Mesenchymal stem cell (in vitro differentiated cells and primary cell): ENCODE data around the gene VAPA.
"Not testable (repeated sequence)": the region's sequence is repeated elsewhere in the genome, so short reads cannot be mapped to it uniquely, and the experiment has no call there.

Source experiments
- DNase-seq: peaks from one replicate; pipeline ENCODE4 v3.0.0-alpha.2; 2013
- H2AFZ ChIP-seq: one replicate; pipeline ENCODE4 v1.6.1; 2013; ENCODE audit warnings: low read depth, mild to moderate bottlenecking, control low read depth, inconsistent platforms, low read length, moderate library complexity
- H2AK5ac ChIP-seq: 2 replicates; pipeline ENCODE4 v1.6.1; 2013; ENCODE audit warnings: low read length, moderate library complexity, mild to moderate bottlenecking, inconsistent platforms; ENCODE audit not compliant: severe bottlenecking
- H2BK120ac ChIP-seq: one replicate; pipeline ENCODE4 v1.6.1; 2013; ENCODE audit warnings: low read depth, mild to moderate bottlenecking, inconsistent platforms, low read length, moderate library complexity
- H2BK12ac ChIP-seq, 2 experiments: one replicate each; pipeline ENCODE4 v1.6.1; 2013; ENCODE audit warnings: inconsistent platforms in 2 of 2, low read length in 2 of 2, mild to moderate bottlenecking in 2 of 2, moderate library complexity in 2 of 2, control low read depth in 1 of 2
- H2BK15ac ChIP-seq: one replicate; pipeline ENCODE4 v1.6.1; 2013; ENCODE audit warnings: mild to moderate bottlenecking, low read depth, inconsistent platforms; ENCODE audit not compliant: poor library complexity, severe bottlenecking
- H2BK5ac ChIP-seq: 2 replicates; pipeline ENCODE4 v1.6.1; 2013; ENCODE audit warnings: low read depth, mild to moderate bottlenecking, low read length, control low read depth, inconsistent platforms; ENCODE audit not compliant: poor library complexity, severe bottlenecking
- H3K14ac ChIP-seq, 2 experiments: one replicate each; pipeline ENCODE4 v1.6.1; 2013; ENCODE audit warnings: inconsistent platforms in 2 of 2, low read length in 2 of 2, control low read depth in 1 of 2, mild to moderate bottlenecking in 1 of 2, moderate library complexity in 1 of 2
- H3K18ac ChIP-seq, 2 experiments: one replicate each; pipeline ENCODE4 v1.6.1; 2013; ENCODE audit warnings: inconsistent platforms in 2 of 2, low read length in 2 of 2, control low read depth in 1 of 2, low read depth in 1 of 2, mild to moderate bottlenecking in 1 of 2
- H3K23ac ChIP-seq, 2 experiments: one replicate each; pipeline ENCODE4 v1.6.1; 2013; ENCODE audit warnings: inconsistent platforms in 2 of 2, low read length in 2 of 2, mild to moderate bottlenecking in 2 of 2, moderate library complexity in 2 of 2, control low read depth in 1 of 2
- H3K27ac ChIP-seq: 2 replicates; pipeline ENCODE4 v1.5.1; 2013; ENCODE audit warnings: mild to moderate bottlenecking, moderate library complexity, low read length, control low read depth, inconsistent platforms; ENCODE audit not compliant: poor library complexity, severe bottlenecking
- H3K27me3 ChIP-seq, 2 experiments: 2 replicates each; pipeline versions ENCODE4 v1.6.1 to v1.7.0; 2013; ENCODE audit warnings: low read length in 2 of 2, mild to moderate bottlenecking in 2 of 2, moderate library complexity in 2 of 2, control low read depth in 1 of 2, inconsistent platforms in 1 of 2; ENCODE audit not compliant: control insufficient read depth in 1 of 2, insufficient read depth in 1 of 2
- H3K36me3 ChIP-seq, 2 experiments: 2 replicates each; pipeline versions ENCODE4 v1.6.1 to v1.7.0; 2013; ENCODE audit warnings: low read length in 2 of 2, control low read depth in 1 of 2, inconsistent platforms in 1 of 2, low read depth in 1 of 2, mild to moderate bottlenecking in 1 of 2; ENCODE audit not compliant: insufficient read depth in 2 of 2, control insufficient read depth in 1 of 2
- H3K4ac ChIP-seq, 2 experiments: one replicate each; pipeline ENCODE4 v1.6.1; 2013; ENCODE audit warnings: inconsistent platforms in 2 of 2, low read length in 2 of 2, mild to moderate bottlenecking in 2 of 2, moderate library complexity in 2 of 2, control low read depth in 1 of 2, low read depth in 1 of 2
- H3K4me1 ChIP-seq: 2 replicates; pipeline ENCODE4 v1.6.1; 2013; ENCODE audit warnings: low read depth, low read length, control low read depth; ENCODE audit not compliant: control insufficient read depth, insufficient read depth
- H3K4me2 ChIP-seq: 2 replicates; pipeline ENCODE4 v1.6.1; 2013; ENCODE audit warnings: low read length, mild to moderate bottlenecking, inconsistent platforms; ENCODE audit not compliant: poor library complexity, severe bottlenecking
- H3K4me3 ChIP-seq, 2 experiments: 2 replicates each; pipeline versions ENCODE4 v1.5.1 to v1.7.0; 2013; ENCODE audit warnings: low read length in 2 of 2, mild to moderate bottlenecking in 2 of 2, control low read depth in 1 of 2, low read depth in 1 of 2; ENCODE audit not compliant: insufficient read depth in 1 of 2
- H3K79me1 ChIP-seq: replicated peaks from 2 replicates; pipeline ENCODE4 v1.6.1; 2013; ENCODE audit warnings: mild to moderate bottlenecking, control low read depth, low read length, inconsistent platforms; ENCODE audit not compliant: poor library complexity, severe bottlenecking
- H3K9ac ChIP-seq: 2 replicates; pipeline ENCODE4 v1.7.0; 2013; ENCODE audit warnings: mild to moderate bottlenecking, low read length, moderate library complexity
- H3K9me3 ChIP-seq: 2 replicates; pipeline ENCODE4 v1.7.0; 2013; ENCODE audit warnings: mild to moderate bottlenecking, low read length; ENCODE audit not compliant: control insufficient read depth
- H4K8ac ChIP-seq: one replicate; pipeline ENCODE4 v1.6.1; 2013; ENCODE audit warnings: inconsistent platforms, mild to moderate bottlenecking, low read length, moderate library complexity
- H4K91ac ChIP-seq: one replicate; pipeline ENCODE4 v1.6.1; 2013; ENCODE audit warnings: mild to moderate bottlenecking, low read length, inconsistent platforms
- WGBS: methylation state at CpG from one replicate; pipeline ENCODE4 v1.1.7; 2013; ENCODE audit warnings: mixed read lengths; 5-methylcytosine and 5-hydroxymethylcytosine counted together

The VAPA gene

DNA sequence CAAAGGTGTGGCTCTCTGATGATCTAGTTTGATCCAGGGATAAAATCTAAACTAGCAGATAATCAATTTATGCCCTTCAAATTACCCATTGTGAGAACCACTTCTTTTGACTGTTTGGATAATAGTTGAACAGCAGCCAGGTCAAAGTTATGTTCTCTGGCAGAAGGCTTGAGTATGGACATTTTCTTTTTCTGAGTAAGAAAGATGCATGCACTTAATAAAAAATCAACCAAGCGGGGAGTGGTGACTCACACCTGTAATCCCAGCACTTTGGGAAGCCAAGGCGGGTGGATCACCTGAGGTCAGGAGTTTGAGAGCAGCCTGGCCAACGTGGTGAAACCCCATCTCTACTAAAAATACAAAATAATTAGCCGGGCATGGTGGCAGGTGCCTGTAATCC is 22.3 kb upstream of the VAPA start:
- not testable (repeated sequence) for H3K9ac ChIP-seq, H3K36me3 ChIP-seq, H4K8ac ChIP-seq, H2BK120ac ChIP-seq, H3K79me1 ChIP-seq, H3K27ac ChIP-seq, H3K23ac ChIP-seq, DNase-seq, H2BK15ac ChIP-seq, H2BK5ac ChIP-seq, H3K4me2 ChIP-seq, H3K4me1 ChIP-seq, H3K27me3 ChIP-seq, H2BK12ac ChIP-seq, H3K4me3 ChIP-seq, H4K91ac ChIP-seq, H3K18ac ChIP-seq, H3K9me3 ChIP-seq, H2AFZ ChIP-seq, H2AK5ac ChIP-seq, H3K14ac ChIP-seq, H3K4ac ChIP-seq
- 83% methylated on average over 4 of the region's 4 CpGs for WGBS

DNA sequence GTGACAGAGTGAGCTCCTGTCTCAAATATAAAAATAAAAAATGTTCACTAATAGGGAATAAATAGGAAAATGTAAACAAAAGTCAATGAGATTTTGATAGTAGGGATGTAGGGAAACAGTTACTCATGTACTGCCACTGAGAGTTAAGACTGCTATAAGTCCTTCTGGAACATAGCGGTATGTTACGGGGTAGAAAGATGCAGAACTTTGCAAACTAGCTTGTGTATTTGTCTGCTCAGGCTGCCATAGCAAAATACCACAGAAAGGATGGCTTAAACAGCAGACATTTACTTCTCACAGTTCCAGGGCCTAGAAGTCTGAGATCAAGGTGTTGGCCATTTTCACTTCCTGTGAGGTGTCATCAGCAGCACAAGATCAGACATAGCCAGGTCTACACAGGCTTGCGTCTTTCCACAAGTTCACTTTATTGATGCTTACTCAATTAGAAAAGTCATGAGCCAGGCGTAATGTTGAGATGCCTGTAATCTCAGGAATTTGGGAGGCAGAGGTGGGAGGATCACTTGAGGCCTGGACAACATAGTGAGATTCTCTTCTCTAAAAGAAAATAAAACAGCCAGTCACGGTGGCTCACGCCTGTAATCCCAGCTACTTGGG is 19.3 kb upstream of the VAPA start:
- no peaks in the 10 kb centered on the region for H3K27me3 ChIP-seq
- H4K91ac ChIP-seq, result no peak overlapping the region
- no peak overlapping the region for H3K18ac ChIP-seq
- peaks cover 2% of the 10 kb centered on the region for H3K4me1 ChIP-seq
- no peaks in the 10 kb centered on the region for H3K9me3 ChIP-seq
- no peak overlapping the region for H3K14ac ChIP-seq
- H3K79me1 ChIP-seq, result no peaks in the 10 kb centered on the region
- H2BK12ac ChIP-seq, result no peak overlapping the region
- H3K27ac ChIP-seq, result no peak overlapping the region
- H3K4me2 ChIP-seq, result no peak overlapping the region
- H2BK15ac ChIP-seq, result no peak overlapping the region
- WGBS, result 100% methylated on average over 5 of the region's 6 CpGs
- H3K36me3 ChIP-seq, result no peaks in the 10 kb centered on the region
- H3K4me3 ChIP-seq, result no peak overlapping the region
- H2AK5ac ChIP-seq, result no peak overlapping the region
- H2BK120ac ChIP-seq, result no peak overlapping the region
- no peak overlapping the region for H2BK5ac ChIP-seq
- no peak for DNase-seq
- H3K4ac ChIP-seq, result no peak overlapping the region
- no peak overlapping the region for H3K23ac ChIP-seq
- no peak overlapping the region for H3K9ac ChIP-seq
- H2AFZ ChIP-seq, result no peak overlapping the region
- H4K8ac ChIP-seq, result no peak overlapping the region

DNA sequence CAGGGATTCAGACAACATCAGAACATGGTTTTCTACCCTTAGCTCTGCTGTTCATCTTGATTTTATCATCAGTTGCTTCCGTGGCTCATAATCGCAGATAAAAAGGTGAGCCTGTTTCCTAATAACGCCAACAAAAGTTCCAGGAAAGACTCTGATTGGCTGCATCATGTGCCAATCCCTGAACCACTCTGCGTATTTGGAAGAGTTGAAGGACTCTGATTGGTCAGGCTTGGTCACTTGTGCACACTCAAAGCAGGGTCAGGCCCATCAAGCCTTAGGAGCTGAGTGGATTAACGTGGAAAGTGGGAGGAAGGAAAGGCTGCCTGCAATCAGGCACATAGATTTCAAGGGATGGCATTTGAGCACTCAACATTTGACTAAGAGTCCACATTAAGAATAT is 16.7 kb upstream of the VAPA start:
- H3K4me1 ChIP-seq, result peaks cover 2% of the 10 kb centered on the region
- H2AFZ ChIP-seq, result no peak overlapping the region
- no peaks in the 10 kb centered on the region for H3K36me3 ChIP-seq
- no peak overlapping the region for H3K4me2 ChIP-seq
- H2AK5ac ChIP-seq, result no peak overlapping the region
- H2BK15ac ChIP-seq, result no peak overlapping the region
- no peaks in the 10 kb centered on the region for H3K27me3 ChIP-seq
- H2BK5ac ChIP-seq, result no peak overlapping the region
- no peak overlapping the region for H4K8ac ChIP-seq
- no peak overlapping the region for H2BK12ac ChIP-seq
- H3K4me3 ChIP-seq, result no peak overlapping the region
- no peak for DNase-seq
- no peaks in the 10 kb centered on the region for H3K9me3 ChIP-seq
- no peak overlapping the region for H2BK120ac ChIP-seq
- H3K79me1 ChIP-seq, result no peaks in the 10 kb centered on the region
- no peak overlapping the region for H3K9ac ChIP-seq
- H3K27ac ChIP-seq, result no peak overlapping the region
- 98% methylated on average over 5 of the region's 5 CpGs for WGBS
- no peak overlapping the region for H3K23ac ChIP-seq
- H3K18ac ChIP-seq, result no peak overlapping the region
- H3K4ac ChIP-seq, result no peak overlapping the region
- no peak overlapping the region for H3K14ac ChIP-seq
- H4K91ac ChIP-seq, result no peak overlapping the region

DNA sequence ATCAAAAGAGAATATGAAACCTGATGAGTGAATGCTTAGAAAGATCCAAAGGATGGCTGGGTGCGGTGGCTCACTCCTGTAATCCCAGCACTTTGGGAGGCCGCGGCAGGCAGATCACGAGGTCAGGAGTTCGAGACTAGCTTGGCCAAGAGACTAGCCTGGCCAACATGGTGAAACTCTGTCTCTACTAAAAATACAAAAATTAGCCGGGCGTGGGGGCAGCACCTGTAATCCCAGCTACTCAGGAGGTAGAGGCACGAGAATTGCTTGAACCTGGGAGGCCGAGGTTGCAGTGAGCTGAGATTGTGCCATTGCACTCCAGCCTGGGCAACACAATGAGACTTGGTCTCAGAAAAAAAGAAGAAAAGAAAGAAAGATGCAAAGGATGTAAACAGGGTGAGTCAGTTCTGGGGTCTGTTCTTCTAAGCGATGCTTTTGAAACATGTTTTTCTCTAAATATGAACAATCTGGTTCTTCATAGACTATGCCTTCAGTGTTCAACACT is 16.0 kb upstream of the VAPA start:
- H3K23ac ChIP-seq, H2AK5ac ChIP-seq, H3K79me1 ChIP-seq, H2AFZ ChIP-seq, H3K4me1 ChIP-seq, H3K4me3 ChIP-seq, H3K4ac ChIP-seq, H3K27me3 ChIP-seq, H3K27ac ChIP-seq, H3K9me3 ChIP-seq, H4K91ac ChIP-seq, H3K4me2 ChIP-seq, H4K8ac ChIP-seq, DNase-seq, H2BK5ac ChIP-seq, H3K14ac ChIP-seq, H2BK120ac ChIP-seq, H3K36me3 ChIP-seq, H2BK15ac ChIP-seq, H3K9ac ChIP-seq: not testable (repeated sequence)
- peak overlapping the region in 1 of 2 experiments; percentile 21 for H3K18ac ChIP-seq
- peak overlapping the region in 1 of 2 experiments; percentile 54 for H2BK12ac ChIP-seq
- 94% methylated on average over 10 of the region's 10 CpGs for WGBS
